ENCODE measurements around the gene COX7A2L.

DNA sequence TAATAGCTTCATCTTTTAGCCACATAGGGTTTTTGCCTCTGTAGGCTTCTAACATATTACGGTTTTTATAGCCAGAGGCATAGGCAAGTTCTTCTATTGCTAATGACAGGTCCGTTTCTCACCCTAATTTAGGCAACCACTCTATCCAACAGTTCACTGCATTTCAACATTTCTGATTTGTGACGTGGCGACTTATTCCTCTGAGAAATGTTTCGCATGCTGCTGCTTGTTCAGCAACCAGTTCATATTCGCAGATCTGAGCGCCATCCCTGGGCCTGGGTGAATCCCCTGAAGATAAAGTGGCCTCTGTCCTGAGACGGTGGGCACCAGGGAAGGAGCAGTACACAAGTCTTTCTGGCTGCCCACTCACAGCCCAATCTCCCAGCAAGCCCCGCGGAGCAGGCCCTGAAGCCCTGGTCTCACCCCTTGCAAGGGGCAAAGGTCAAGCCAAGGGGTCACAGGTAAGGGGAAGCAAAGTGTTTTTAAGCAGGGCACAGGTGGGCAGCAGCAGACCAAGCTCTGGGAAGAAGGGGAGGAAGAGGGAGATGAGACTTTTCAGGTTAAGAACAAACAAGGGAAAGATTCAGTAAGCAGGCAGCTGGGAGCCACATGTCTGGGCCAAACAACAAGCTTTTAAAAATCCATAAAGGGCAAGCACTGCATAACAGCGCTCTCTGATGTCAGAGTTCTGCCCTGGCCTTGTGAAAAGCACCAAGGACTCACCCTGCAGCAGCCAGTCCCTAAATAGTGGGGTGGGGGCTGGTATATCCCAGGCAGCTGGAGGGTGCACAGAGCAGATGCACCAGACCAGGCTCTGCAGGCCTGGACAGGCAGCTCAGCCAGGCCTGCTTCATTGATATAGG, 10.8 kb upstream of the COX7A2L start:
- TF ChIP-seq, protein P1, sequence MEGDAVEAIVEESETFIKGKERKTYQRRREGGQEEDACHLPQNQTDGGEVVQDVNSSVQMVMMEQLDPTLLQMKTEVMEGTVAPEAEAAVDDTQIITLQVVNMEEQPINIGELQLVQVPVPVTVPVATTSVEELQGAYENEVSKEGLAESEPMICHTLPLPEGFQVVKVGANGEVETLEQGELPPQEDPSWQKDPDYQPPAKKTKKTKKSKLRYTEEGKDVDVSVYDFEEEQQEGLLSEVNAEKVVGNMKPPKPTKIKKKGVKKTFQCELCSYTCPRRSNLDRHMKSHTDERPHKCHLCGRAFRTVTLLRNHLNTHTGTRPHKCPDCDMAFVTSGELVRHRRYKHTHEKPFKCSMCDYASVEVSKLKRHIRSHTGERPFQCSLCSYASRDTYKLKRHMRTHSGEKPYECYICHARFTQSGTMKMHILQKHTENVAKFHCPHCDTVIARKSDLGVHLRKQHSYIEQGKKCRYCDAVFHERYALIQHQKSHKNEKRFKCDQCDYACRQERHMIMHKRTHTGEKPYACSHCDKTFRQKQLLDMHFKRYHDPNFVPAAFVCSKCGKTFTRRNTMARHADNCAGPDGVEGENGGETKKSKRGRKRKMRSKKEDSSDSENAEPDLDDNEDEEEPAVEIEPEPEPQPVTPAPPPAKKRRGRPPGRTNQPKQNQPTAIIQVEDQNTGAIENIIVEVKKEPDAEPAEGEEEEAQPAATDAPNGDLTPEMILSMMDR (IDR thresholded peaks at IDR 0.05) = no peak
- no peak for TF ChIP-seq ZFX (IDR thresholded peaks at IDR 0.05; ENCODE audit: borderline replicate concordance)
